ENCODE data around the gene SEC62. TPM values are rescaled to one million over a fixed set of nuclear protein-coding genes. Genes with fewer than 3 reads are reported as not detected.

SEC62 gene
- total and polyA plus RNA-seq, 7 donors, result 38.1 to 78.2 (median 68.8) TPM

DNA sequence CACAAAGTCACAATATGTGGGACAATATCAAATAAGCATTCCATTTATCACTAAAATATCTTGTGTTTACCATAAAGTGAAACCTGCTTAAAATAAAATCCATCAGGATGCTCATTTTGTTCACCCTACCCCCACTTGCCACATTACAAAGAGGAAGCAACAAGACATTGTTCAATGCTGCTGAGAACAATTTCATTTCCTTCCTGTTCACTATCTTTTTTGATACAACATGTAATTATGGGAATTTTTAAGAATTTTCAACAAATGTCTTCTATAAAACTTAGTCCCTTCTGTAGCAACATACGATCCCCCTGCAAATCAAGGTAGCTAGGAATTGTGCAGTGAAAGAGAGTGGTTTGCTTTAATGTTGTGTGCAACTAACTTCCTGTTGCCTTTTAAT is 36.3 kb downstream of the SEC62 start:
- WGBS, 3 donors, result 56 to 74% (median 63%) methylated on average over 1 of the region's 1 CpG
- no peak overlapping the region for H3K27ac ChIP-seq
- intact Hi-C loops (cut with DNase I), result no loop called here
- TF ChIP-seq, protein P1, sequence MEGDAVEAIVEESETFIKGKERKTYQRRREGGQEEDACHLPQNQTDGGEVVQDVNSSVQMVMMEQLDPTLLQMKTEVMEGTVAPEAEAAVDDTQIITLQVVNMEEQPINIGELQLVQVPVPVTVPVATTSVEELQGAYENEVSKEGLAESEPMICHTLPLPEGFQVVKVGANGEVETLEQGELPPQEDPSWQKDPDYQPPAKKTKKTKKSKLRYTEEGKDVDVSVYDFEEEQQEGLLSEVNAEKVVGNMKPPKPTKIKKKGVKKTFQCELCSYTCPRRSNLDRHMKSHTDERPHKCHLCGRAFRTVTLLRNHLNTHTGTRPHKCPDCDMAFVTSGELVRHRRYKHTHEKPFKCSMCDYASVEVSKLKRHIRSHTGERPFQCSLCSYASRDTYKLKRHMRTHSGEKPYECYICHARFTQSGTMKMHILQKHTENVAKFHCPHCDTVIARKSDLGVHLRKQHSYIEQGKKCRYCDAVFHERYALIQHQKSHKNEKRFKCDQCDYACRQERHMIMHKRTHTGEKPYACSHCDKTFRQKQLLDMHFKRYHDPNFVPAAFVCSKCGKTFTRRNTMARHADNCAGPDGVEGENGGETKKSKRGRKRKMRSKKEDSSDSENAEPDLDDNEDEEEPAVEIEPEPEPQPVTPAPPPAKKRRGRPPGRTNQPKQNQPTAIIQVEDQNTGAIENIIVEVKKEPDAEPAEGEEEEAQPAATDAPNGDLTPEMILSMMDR (IDR thresholded peaks at IDR 0.05), result no peak
- H3K4me3 ChIP-seq, result peak overlapping the region; percentile 32
- H3K36me3 ChIP-seq (ENCODE audit: insufficient read depth in 1 of 2, low read depth in 1 of 2), result peaks cover 0 to 11% of the 10 kb centered on the region in 2 donors
- H3K9me3 ChIP-seq, result no peaks in the 10 kb centered on the region
- DNase-seq (no peak), ATAC-seq (no peak)
- H3K27me3 ChIP-seq (ENCODE audit: insufficient read depth in 3 of 3, low read length in 2 of 3), result no peaks in the 10 kb centered on the region
- H3K4me1 ChIP-seq, result no peaks in the 10 kb centered on the region

DNA sequence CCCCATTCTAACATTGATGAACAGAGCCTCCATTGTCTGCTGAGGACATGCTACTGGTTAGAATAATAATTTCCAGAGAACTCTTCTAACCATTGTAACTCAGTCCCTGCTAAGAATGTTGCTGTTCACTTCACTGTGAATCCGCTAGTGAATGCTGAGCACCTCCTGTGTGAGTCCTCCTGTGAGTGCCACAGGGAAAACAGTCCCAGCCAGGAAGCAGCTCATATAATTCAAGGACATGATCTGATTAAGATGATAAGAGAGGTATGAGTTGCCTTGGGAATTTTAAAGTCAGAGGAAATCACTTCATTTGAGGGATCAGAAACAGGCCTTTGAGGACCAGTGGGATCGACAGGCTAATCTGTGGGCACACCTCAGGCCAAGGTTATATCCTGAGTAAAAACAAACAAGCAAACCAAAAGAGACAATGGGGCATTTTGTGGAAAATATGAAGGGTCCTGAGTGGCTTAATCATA is 37.3 kb downstream of the SEC62 start:
- Histone ChIP-seq H3K27me3 (ENCODE audit: insufficient read depth in 3 of 3, low read length in 2 of 3) (peaks cover 0 to under 1% (median 0%) of the 10 kb centered on the region in 3 donors), H3K27ac (no peak overlapping the region), H3K4me1 (no peaks in the 10 kb centered on the region), H3K4me3 (no peak overlapping the region), H3K9me3 (no peaks in the 10 kb centered on the region), H3K36me3 (ENCODE audit: insufficient read depth in 1 of 2, low read depth in 1 of 2) (peaks cover 0 to 5% of the 10 kb centered on the region in 2 donors)
- DNase-seq (no peak), ATAC-seq (no peak)
- WGBS, 3 donors, result 73 to 83% (median 79%) methylated on average over 2 of the region's 2 CpGs
- TF ChIP-seq, protein P1 (IDR thresholded peaks at IDR 0.05), result no peak
- intact Hi-C loops (cut with DNase I), result no loop called here

DNA sequence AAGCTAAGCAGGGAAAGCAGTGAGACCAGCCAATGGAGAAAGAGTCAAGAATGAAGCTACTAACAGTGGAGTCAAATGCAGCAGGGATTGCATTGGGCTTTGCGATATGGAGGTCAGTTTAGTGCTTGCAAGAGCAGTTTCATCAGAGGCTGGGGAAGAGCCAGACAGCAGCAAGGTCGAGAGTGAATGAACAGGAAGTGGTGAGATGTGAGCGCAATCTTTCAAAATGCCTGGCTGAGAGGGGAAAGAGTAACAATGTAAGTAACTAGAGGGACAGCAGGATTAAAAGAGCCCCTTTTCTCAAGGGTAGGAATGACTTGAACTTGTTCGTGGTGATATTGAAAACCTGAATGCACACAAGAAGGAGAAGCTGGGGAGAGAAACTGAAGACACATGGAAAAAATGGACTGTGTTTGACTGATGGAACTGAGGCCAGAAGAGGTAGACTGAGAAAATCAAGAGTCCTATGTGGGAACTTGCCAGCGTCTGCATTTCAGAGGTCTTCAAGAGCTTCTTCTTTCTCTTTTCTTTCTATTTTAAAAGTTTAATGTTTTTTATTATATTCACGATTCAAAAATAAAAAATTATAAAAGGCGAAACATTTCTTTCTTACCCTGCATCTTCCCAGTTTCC is 40.5 kb downstream of the SEC62 start:
- Histone ChIP-seq H3K36me3 (ENCODE audit: insufficient read depth in 1 of 2, low read depth in 1 of 2) (no peaks in the 10 kb centered on the region), H3K4me1 (no peaks in the 10 kb centered on the region), H3K27me3 (ENCODE audit: insufficient read depth in 3 of 3, low read length in 2 of 3) (peaks cover 0 to 2% (median 0%) of the 10 kb centered on the region in 3 donors), H3K27ac (no peak overlapping the region), H3K4me3 (no peak overlapping the region), H3K9me3 (no peaks in the 10 kb centered on the region)
- 72 to 77% (median 76%) methylated on average over 7 of the region's 7 CpGs for WGBS, 3 donors
- ATAC-seq (no peak), DNase-seq (peak in 1 of 2 donors; percentile 30)
- TF ChIP-seq, protein P1 (IDR thresholded peaks at IDR 0.05), result no peak
- intact Hi-C loops (cut with DNase I), result no loop called here

DNA sequence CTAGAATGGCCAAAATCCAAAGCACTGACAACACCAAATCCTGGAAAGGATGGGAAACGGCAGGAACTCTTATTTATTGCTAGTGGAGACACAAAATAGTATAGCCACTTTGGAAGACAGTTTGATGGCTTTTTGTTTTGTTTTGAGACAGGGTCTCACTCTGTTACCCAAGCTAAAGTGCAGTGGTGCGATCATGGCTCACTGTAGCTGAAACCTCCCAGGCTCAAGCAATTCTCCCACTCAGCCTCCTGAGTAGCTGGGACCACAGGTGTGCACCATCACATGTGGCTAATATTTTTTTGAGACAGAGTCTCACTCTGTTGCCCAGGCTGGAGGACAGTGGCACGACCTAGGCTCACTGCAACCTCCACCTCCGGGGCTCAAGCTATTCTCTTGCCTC is 43.9 kb downstream of the SEC62 start:
- intact Hi-C loops (cut with DNase I), result no loop called here
- H3K36me3 ChIP-seq (ENCODE audit: insufficient read depth in 1 of 2, low read depth in 1 of 2), result no peaks in the 10 kb centered on the region
- H3K4me3 ChIP-seq, result no peak overlapping the region
- WGBS, 3 donors, result 85 to 90% (median 88%) methylated on average over 4 of the region's 4 CpGs
- TF ChIP-seq, protein P1 (IDR thresholded peaks at IDR 0.05), result no peak
- no peak overlapping the region for H3K27ac ChIP-seq
- H3K9me3 ChIP-seq, result no peaks in the 10 kb centered on the region
- ATAC-seq (no peak), DNase-seq (no peak)
- H3K27me3 ChIP-seq (ENCODE audit: insufficient read depth in 3 of 3, low read length in 2 of 3), result peaks cover 0 to 2% (median 0%) of the 10 kb centered on the region in 3 donors
- H3K4me1 ChIP-seq, result no peaks in the 10 kb centered on the region
